Activated CD8-positive, alpha-beta memory T cell treated with anti-CD3 and anti-CD28 coated beads for 48 hours (primary cell): ENCODE data around the gene SMIM45.

Experiments
- DNase-seq, 3 experiments: peaks; one replicate each; pipeline ENCODE4 v3.0.0-alpha.2; 2020; ENCODE audit warnings: low read depth in 2 of 3, low spot score in 2 of 3

SMIM45 gene

DNA sequence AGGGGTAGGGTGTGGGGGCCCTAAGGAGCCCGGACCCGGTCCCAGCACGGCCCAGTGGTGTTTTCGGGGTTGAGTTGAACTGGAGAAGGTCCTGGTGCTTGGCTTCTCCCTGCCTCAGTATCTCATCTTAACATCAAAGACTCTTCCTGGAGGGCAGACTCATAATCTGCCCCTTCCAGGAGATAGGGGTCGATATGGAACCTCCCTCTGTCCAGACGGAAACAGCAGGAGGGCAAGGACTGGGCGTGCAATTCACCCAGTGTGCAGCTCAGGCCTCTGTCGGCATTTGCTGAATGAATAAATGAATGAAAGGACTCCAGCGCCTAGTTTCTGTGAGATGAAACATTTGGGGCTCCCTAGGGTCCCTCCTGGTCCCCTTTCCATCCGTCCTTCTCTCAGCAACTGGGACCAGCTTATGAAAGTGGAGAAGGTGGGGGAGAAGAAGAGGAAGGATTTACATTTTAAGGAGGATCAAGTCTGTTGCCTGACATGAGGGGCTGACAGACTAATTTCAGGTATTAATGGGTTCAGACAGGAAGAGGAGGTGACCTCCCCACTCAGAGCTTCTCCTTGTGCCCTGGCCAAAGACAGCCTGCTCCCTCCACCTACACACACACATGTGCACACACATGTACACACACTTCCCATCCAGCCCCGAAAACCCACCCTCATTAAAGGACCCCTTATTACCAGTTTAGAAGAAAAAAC is 36.0 kb upstream of the SMIM45 start:
- no peak for DNase-seq

GRCh38 chr22:41916745-41917358 is 35.1 kb upstream of the SMIM45 start:
- no peak for DNase-seq

- DNase-seq = no peak
Measured at GRCh38 chr22:41917375-41917902, 34.5 kb upstream of the SMIM45 start.

- no peak for DNase-seq
Measured at GRCh38 chr22:41917903-41918791, 33.8 kb upstream of the SMIM45 start.

GRCh38 chr22:41919357-41920224 is 32.4 kb upstream of the SMIM45 start:
- DNase-seq = no peak

- DNase-seq = no peak
Measured at GRCh38 chr22:41920271-41920976, 31.5 kb upstream of the SMIM45 start.

GRCh38 chr22:41922328-41922727 is 29.6 kb upstream of the SMIM45 start:
- no peak for DNase-seq

GRCh38 chr22:41922940-41923594 is 28.9 kb upstream of the SMIM45 start:
- no peak for DNase-seq

DNA sequence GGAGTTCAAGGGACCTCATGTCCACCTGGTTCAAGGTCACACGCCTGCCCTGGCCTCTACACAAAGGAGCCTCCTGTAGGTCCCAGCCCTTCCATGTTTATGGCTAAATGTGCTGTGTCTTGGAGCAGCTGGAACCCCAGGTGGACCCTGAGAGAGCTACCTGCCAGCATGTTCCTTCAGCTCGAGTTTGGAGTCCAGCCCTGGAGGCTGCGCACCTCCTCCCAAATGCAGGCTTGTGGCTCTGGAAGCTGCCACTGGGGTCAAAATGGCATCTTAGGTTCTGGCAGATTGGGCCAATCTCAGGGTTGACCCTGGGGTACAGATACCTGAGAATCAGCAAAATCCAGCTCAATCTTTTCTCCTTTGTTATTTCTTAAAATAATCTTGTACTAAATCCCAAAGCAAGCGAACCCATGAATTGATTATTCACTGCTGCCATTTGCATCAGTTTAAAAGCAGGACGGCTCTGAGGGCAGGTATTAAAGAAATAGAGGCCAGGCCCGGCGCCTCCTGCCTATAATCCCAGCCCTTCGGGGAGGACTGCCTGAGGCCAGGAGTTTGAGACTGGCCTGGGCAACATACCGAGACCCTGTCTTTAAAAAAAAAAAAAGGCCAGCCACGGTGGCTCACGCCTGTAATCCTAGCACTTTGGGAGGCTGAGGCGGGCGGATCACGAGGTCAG is 28.2 kb upstream of the SMIM45 start:
- no peak for DNase-seq

- DNase-seq = peak in 2 of 3 experiments; percentile 49 to 68
Measured at GRCh38 chr22:41925783-41926460, 26.0 kb upstream of the SMIM45 start.

- no peak for DNase-seq
Measured at GRCh38 chr22:41927813-41928212, 24.1 kb upstream of the SMIM45 start.

- no peak for DNase-seq
Measured at GRCh38 chr22:41928593-41929417, 23.1 kb upstream of the SMIM45 start.

GRCh38 chr22:41929418-41929810 is 22.5 kb upstream of the SMIM45 start:
- no peak for DNase-seq

DNA sequence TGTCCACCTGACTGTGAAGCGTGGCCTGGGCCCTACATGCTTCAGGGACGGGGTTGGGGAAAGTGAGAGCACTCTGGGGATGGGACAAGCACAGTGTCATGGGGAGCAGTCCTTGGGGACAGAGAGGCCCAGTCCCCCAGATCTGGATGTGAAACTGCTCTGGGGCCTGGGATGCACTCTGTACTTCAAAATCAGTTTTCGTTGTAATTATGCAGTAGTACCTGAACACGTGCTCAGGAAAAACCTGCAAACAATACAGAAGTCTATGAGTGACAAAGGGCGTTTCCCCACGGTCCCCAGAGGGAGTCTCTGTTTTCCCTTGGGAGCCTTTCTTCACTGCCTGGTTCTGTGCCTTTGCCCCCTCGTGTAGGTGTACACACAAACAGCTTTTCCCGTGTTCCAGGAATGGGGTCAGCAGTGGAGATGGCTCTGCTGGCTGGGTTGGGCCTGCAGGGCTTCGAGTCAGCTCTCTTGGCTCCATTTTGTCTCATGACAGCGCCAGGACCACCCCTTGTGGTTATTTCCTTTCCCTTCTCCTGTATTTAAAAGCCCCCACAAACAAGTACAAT is 20.2 kb upstream of the SMIM45 start:
- no peak for DNase-seq

DNA sequence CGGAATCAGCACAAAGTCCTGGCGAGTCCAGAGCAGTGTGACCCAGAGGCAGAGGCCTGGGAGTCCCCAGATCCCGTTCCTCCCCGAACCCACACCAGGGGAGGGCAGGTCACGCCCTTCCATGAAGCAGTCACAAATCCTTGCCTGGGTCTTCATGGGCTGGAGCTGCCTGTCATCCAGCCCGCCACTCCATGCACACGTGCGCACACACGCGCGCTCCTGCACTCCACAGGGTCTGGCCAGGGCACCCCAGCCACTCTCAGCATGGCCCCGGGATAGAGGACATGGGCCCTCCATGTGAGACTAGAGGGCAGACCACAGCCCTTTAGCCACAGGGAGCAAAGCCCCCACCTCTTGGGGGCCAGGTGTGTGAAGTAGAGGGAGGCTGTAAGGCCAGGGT is 19.6 kb upstream of the SMIM45 start:
- no peak for DNase-seq

DNA sequence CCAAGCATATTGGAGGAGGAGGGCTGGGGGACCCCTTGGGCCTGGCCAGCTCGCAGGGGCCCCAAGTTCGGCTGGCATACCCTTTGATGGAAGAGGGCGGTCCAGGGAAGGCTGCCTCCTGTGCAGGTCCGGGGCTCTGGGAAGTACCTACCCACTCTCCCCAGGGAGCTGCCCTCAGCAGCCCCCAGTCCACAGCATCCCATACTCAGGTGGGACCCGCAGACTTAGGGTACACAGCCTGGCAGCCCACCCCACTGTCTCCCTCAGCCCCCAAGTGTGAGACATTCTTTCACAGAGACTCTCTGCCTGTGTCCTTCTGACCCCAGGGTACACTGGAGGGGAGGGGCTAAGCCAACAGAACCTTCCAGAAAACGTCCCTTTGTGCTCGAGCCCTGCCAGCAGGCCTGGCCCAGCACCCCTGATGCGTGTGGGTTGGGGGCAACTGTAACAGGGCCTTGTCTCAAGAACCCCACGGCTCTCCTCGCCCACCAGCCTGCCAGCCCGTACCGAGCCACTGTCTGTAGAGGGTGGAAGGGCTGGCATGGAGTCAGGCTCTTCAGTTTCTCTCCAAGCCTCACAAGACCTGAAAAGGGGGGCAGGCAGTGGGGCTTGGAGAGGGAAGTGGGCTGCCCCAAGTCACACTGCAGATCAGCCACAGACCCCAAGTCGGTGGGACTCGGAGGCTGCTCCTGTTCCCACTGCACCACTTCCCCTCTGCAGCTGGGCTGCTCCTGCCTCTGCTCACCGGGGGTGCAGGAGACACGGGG is 18.4 kb upstream of the SMIM45 start:
- DNase-seq = no peak
